HEK293T (cell line): ENCODE measurements around the gene ACSF2.

Experiments used
- ARNT ChIP-seq: fragments of 450-650 bp; IDR thresholded peaks from 2 replicates; pipeline ENCODE4 v1.6.1; 2017; ENCODE audit warnings: mild to moderate bottlenecking
- BHLHE40 ChIP-seq: fragments of 450-650 bp; IDR thresholded peaks from 2 replicates; pipeline ENCODE4 v1.6.1; 2016; ENCODE audit warnings: mild to moderate bottlenecking, moderate library complexity, borderline replicate concordance
- CTBP1 ChIP-seq: fragments of 450-650 bp; IDR thresholded peaks from 2 replicates; pipeline ENCODE4 v1.6.1; 2016; ENCODE audit warnings: borderline replicate concordance
- FOXA1 ChIP-seq: fragments of 450-650 bp; IDR thresholded peaks from 2 replicates; pipeline ENCODE4 v1.6.1; 2016; ENCODE audit warnings: mild to moderate bottlenecking
- FOXM1 ChIP-seq: fragments of 450-650 bp; IDR thresholded peaks from 2 replicates; pipeline ENCODE4 v1.6.1; 2017; ENCODE audit warnings: mild to moderate bottlenecking, borderline replicate concordance
- HDGF ChIP-seq: fragments of 450-650 bp; IDR thresholded peaks from 2 replicates; pipeline ENCODE4 v1.6.1; 2017; ENCODE audit warnings: antibody characterized with exemption, borderline replicate concordance
- LEF1 ChIP-seq: fragments of 450-650 bp; IDR thresholded peaks from 2 replicates; pipeline ENCODE4 v1.6.1; 2017; ENCODE audit warnings: mild to moderate bottlenecking, borderline replicate concordance
- SP1 ChIP-seq: fragments of 450-650 bp; IDR thresholded peaks from 2 replicates; pipeline ENCODE4 v1.6.1; 2017
- SUZ12 ChIP-seq: fragments of 450-650 bp; IDR thresholded peaks from 2 replicates; pipeline ENCODE4 v1.6.1; 2016; ENCODE audit warnings: mild to moderate bottlenecking
- TARDBP ChIP-seq: fragments of 450-650 bp; IDR thresholded peaks from 2 replicates; pipeline ENCODE4 v1.6.1; 2016
- TF ChIP-seq, protein P1 (sequence below): fragments of 450-650 bp; IDR thresholded peaks from 2 replicates; pipeline ENCODE4 v1.6.1; 2016

DNA sequence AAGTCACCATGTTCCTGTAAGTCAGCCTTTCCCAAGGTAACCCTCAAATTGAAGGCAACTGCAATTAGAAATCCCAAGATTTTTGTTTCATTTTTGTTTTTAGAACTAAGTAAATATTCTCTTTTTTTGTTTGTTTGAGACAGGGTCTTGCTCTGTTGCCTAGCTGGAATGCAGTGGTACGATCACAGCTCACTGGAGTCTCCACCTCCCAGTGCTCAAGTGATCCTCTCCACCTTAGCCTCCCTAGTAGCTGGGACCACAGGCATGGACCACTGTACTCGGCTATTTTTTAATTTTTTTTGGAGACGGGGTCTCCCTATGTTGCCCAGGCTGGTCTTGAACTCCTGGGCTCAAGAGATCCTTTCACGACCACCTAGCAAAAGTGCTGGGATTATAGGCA is 18.1 kb upstream of the ACSF2 start:
- TF ChIP-seq TARDBP (no peak), HDGF (no peak), FOXM1 (no peak), BHLHE40 (no peak), SP1 (no peak), FOXA1 (no peak), SUZ12 (no peak), LEF1 (no peak), CTBP1 (no peak), ARNT (no peak)
- TF ChIP-seq, protein P1, sequence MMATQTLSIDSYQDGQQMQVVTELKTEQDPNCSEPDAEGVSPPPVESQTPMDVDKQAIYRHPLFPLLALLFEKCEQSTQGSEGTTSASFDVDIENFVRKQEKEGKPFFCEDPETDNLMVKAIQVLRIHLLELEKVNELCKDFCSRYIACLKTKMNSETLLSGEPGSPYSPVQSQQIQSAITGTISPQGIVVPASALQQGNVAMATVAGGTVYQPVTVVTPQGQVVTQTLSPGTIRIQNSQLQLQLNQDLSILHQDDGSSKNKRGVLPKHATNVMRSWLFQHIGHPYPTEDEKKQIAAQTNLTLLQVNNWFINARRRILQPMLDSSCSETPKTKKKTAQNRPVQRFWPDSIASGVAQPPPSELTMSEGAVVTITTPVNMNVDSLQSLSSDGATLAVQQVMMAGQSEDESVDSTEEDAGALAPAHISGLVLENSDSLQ, result no peak
